Choroid plexus epithelial cell (primary cell): ENCODE measurements around the gene SLC35G3.
"Not testable (repeated sequence)": the region's sequence is repeated elsewhere in the genome, so short reads cannot be mapped to it uniquely, and the experiment has no call there.

ENCODE experiments used
- DNase-seq: peaks from one replicate; pipeline ENCODE4 v3.0.0-alpha.2; 2010; ENCODE audit warnings: low read depth
- H3K4me3 ChIP-seq: 2 replicates; pipeline ENCODE4 v1.5.1; 2011; ENCODE audit warnings: low read depth, mild to moderate bottlenecking, control low read depth, low read length, moderate library complexity
- CTCF ChIP-seq: conservative IDR thresholded peaks from 2 replicates; pipeline ENCODE4 v1.5.1; 2011; ENCODE audit warnings: low read depth, mild to moderate bottlenecking, control low read depth, inconsistent platforms, low read length, moderate library complexity

SLC35G3 gene

DNA sequence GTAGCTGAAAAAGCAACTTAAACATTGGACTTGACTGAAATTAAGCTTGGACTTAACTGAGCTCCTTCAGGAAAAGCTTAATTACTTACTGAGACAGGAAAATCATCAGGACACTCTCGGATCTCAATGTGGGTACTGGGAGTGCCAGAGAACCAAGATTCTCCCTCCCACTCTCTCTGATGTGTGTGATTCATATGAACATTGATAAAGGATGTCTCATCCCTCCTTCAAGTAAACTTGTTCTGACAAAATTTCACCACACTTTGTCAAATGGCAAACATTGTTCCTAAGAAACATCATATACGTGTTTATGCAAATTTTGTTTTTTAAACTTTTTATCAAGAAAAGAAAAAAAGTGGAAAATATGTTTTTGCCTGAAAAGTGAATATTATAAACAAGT lies 44.6 kb upstream of the SLC35G3 start:
- no peak overlapping the region for H3K4me3 ChIP-seq
- peak; percentile 57 for DNase-seq
- TF ChIP-seq CTCF = no peak

- no peak for TF ChIP-seq CTCF
These were observed 42.6 kb upstream of the SLC35G3 start for GRCh38 chr17:35236821-35237220.

GRCh38 chr17:35235917-35236316 lies 41.7 kb upstream of the SLC35G3 start:
- no peak for TF ChIP-seq CTCF
- DNase-seq = no peak

More at GRCh38 chr17:35236821-35237220, 42.6 kb upstream of the SLC35G3 start:
- H3K4me3 ChIP-seq = no peak overlapping the region
- no peak for DNase-seq

GRCh38 chr17:35235289-35235688 lies 41.1 kb upstream of the SLC35G3 start:
- no peak overlapping the region for H3K4me3 ChIP-seq
- no peak for TF ChIP-seq CTCF
- no peak for DNase-seq

More at GRCh38 chr17:35235917-35236316, 41.7 kb upstream of the SLC35G3 start:
- no peak overlapping the region for H3K4me3 ChIP-seq

DNA sequence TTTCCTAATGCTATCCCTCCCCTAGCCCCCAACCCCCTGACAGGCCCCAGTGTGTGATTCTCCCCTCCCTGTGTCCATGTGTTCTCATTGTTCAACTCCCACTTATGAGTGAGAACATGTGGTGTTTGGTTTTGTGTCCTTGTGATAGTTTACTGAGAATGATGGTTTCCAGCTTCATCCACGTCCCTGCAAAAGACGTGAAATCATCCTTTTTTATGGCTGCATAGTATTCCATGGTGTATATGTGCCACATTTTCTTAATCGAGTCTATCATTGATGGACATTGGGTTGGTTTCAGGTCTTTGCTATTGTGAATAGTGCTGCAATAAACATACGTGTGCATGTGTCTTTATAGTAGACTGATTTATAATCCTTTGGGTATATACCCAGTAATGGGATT lies 40.1 kb upstream of the SLC35G3 start:
- DNase-seq, H3K4me3 ChIP-seq: not testable (repeated sequence)

GRCh38 chr17:35229638-35230037 lies 35.4 kb upstream of the SLC35G3 start:
- TF ChIP-seq CTCF = no peak
- no peak for DNase-seq
- no peak overlapping the region for H3K4me3 ChIP-seq

GRCh38 chr17:35227546-35227945 lies 33.4 kb upstream of the SLC35G3 start:
- no peak overlapping the region for H3K4me3 ChIP-seq
- DNase-seq = no peak
- TF ChIP-seq CTCF = no peak

DNA sequence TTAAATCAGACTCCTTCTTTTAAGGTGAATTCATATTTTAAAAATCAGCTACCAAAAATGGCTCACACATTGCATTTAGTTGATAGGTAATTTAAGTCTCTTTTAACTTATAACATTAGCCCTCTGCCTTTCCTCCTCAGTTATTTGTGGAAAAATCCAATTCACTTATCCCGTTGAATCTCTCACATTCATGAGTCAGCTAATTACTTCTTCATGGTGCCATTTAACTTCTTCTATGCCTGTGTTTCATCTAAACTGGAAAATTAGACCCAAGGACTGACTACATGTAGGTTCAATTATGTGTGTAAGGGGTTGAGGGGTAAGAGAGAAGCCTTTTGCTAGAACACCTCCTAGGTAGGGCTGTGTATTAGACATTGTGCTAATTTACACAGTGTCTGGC lies 30.2 kb upstream of the SLC35G3 start:
- TF ChIP-seq CTCF = no peak
- DNase-seq = no peak
- H3K4me3 ChIP-seq = no peak overlapping the region
